GM10266 (cell line): ENCODE results near the gene PPFIBP1.

Experiments
- DNase-seq: peaks from one replicate; pipeline ENCODE4 v3.0.0; 2012; ENCODE audit errors: extremely low spot score
- TF ChIP-seq, protein P1 (sequence below): IDR thresholded peaks from 2 replicates; pipeline ENCODE4 v1.5.1; 2012; ENCODE audit warnings: mild to moderate bottlenecking, low read depth; ENCODE audit not compliant: control insufficient read depth, insufficient read depth; ENCODE audit errors: missing control alignments

The PPFIBP1 gene

DNA sequence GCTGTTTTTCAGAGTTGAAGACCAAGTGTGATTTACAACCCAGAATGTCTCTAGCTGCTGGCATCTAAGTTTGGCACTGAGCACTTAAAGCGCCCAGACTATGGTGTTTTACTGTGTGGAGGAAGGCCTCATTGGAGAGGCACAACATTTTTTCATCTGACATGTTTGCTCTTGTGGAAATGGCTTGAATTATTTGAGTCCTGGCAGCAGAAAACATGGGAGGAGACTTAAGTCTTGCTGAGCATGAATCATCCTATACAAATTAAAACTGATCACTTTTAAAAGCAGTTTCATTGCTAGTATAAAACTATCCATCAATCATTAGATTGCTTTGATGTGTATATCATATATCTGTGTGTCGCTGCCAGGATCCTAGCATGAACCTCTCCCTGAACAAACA, 86.4 kb downstream of the PPFIBP1 start:
- no peak for DNase-seq
- TF ChIP-seq, protein P1, sequence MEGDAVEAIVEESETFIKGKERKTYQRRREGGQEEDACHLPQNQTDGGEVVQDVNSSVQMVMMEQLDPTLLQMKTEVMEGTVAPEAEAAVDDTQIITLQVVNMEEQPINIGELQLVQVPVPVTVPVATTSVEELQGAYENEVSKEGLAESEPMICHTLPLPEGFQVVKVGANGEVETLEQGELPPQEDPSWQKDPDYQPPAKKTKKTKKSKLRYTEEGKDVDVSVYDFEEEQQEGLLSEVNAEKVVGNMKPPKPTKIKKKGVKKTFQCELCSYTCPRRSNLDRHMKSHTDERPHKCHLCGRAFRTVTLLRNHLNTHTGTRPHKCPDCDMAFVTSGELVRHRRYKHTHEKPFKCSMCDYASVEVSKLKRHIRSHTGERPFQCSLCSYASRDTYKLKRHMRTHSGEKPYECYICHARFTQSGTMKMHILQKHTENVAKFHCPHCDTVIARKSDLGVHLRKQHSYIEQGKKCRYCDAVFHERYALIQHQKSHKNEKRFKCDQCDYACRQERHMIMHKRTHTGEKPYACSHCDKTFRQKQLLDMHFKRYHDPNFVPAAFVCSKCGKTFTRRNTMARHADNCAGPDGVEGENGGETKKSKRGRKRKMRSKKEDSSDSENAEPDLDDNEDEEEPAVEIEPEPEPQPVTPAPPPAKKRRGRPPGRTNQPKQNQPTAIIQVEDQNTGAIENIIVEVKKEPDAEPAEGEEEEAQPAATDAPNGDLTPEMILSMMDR = no peak

DNA sequence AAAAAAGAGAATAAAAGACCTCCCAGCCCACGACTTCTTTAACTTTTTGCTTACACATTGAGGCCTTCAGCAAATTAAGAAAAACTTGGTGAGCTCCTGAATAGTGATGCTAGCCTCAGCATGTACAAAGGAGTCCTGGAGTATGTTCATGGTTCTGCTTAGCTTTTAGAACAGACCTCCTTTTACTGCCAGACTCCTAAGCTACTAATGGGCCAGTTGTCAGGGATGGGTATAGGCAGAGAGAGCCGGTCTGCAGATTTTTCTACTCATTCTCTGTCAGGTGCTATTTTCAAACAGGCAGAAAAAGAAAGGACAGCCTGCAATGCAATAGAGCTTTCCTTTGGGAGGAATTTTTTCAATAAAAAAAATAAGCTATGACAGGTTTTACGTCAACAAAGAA, 90.4 kb downstream of the PPFIBP1 start:
- TF ChIP-seq, protein P1 = no peak
- DNase-seq = no peak

DNA sequence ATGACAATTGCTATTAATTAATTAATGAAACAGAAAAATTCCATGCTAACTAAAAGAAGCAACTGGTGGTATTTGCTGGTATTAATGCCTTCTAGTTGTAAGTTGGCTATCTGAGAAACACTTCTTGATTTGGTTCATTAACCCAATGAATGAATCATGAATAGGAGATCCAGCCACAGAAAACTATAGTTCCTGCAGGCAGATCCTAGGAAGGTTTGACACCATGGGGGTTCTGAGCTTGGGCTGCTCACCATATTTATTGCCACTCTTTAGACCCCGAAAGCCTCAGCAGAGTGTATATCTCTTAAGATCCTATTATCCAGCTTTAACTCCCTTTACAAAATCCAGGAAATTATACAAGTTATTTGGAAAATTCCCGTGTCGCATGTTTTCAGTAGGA, 90.9 kb downstream of the PPFIBP1 start:
- DNase-seq = no peak
- TF ChIP-seq, protein P1 = no peak

DNA sequence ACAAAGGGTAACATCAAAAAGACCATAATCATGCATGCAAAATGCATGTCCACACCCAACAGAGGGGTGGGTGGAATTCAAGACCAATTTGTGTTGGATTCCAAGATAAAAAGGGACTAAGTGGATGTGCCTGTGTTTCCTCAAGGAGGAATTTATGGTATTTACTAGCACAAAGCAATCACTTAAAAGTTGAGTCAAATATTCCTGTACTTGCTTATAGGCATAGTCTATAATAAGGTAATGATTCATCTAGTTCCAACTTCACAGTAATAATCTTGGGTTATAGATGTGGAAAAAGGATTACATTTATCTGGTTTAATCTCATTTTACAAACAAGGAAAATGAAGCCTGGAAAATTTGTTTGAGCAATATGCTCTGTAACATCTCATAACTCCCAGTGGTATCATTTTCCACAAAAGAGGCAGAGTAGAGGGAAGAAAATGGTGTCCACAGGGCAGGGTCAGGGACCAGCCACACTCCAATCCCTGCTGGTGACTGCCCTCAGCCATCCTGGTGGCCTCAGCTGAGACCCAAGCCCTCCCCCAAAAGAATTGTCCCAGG, 91.4 kb downstream of the PPFIBP1 start:
- DNase-seq = no peak
- TF ChIP-seq, protein P1 = no peak

DNA sequence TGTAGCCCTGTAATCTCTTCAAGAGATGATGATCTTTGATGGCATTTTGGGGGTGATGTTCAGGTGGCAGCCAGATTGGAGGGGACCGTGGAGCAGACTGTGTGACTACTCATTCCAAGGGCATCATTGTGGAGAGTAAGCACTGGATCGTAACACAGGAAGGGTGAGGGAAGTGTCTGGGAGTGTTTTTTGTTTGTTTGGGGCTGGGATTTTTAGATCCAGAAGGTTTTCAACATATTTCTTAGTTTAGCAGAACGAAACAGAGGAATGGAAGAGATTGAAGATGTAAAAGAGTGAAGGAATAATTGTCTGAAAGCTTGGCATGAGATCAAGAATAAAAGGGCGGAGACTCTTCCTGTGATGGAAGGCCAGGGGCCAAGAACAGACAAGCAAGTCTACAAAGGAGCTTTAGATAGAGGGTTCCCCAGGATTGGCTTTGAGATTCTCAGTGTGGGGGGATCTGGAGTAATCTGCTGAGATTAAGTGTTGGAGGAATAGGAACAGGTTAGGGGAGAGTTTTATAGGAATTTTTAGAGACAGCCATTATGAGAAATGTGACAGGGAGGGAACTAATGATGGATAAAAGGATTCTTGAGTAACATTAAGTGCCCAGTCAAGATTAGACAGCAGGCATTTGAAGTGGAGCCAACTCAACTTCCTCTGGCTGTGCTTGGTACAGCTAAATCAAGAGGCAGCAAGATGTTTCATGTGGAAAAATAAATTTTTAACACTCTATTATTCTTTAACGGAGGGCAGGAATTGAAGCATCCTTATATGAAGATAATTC, 92.5 kb downstream of the PPFIBP1 start:
- DNase-seq = no peak
- TF ChIP-seq, protein P1 = no peak

DNA sequence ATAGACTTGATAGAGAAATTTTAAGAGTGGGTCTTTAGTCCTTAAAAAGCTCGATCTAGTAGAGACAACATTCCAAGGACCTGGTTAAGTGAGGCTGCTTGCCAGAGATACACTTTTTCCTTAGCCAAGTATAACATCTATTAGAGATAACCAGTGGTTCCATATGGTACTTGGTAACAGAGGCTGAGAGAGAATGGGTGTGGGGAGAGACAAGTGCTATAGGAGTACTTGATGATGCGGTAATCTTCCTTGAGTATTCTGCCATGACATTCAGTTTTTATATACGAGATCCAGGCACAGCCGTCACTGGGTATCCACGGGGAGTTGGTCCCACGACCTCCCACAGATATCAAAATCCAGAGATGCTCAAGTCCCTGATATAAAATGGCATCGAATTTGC, 94.8 kb downstream of the PPFIBP1 start:
- TF ChIP-seq, protein P1 = no peak
- DNase-seq = no peak

DNA sequence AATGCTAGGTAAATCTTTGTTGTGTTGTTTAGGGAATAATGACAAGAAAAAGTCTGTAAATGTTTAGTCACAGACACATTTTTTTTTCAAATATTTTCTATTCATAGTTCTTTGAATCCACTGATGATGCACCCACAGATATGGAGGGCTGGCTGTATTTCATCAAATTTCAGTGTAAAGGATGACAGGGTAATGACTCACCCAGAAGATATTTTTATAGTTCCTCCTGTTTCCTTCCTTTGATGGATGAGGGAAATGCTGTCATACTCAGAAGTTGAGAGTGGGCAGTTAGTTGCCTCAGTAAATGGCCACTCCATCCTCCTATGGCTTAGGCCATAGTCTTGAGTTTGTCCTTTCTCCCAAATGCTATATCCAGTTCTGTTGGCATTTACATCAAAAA, 95.3 kb downstream of the PPFIBP1 start:
- DNase-seq = no peak
- TF ChIP-seq, protein P1 = no peak
